Measurements from ENCODE around the gene C6orf132.

- TF ChIP-seq CTCF (IDR thresholded peaks at IDR 0.05), result no peak
- TF ChIP-seq POLR2A (IDR thresholded peaks at IDR 0.05), result no peak
Observed at GRCh38 chr6:42135722-42136121, 6.7 kb downstream of the C6orf132 start.

All from adrenal gland (tissue), 5 donors.